GM19035 (cell line): ENCODE measurements around the gene PCBD2.
"Not testable (repeated sequence)": the region's sequence is repeated elsewhere in the genome, so short reads cannot be mapped to it uniquely, and the experiment has no call there.

Experiments used
- ATAC-seq: cut with Tn5 transposase; IDR thresholded peaks from one replicate; pipeline ENCODE4 v1.9.1; 2021; ENCODE audit not compliant: unreplicated experiment

The PCBD2 gene

GRCh38 chr5:134998068-134998467 is 93.1 kb downstream of the PCBD2 start:
- not testable (repeated sequence) for ATAC-seq

DNA sequence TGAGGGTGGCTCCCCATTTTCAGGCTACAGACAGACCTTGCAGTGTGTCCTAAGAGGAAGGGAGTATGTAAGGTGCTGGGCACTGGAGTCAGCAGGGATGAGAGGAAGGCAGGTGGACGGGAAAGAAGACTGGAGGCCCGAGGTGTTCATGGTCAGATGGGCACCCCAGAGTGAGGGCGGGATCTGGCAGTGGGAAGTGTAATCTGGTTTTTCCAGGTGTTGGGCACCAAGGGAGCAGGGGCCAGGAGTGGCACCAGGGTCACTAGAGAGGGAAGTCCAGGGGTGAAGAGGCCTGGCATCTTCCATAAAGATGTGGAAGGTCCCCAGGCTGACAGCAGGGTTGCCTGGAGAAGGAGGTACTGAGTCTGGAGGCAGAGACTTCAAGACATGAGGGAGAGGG is 99.4 kb downstream of the PCBD2 start:
- no peak for ATAC-seq

DNA sequence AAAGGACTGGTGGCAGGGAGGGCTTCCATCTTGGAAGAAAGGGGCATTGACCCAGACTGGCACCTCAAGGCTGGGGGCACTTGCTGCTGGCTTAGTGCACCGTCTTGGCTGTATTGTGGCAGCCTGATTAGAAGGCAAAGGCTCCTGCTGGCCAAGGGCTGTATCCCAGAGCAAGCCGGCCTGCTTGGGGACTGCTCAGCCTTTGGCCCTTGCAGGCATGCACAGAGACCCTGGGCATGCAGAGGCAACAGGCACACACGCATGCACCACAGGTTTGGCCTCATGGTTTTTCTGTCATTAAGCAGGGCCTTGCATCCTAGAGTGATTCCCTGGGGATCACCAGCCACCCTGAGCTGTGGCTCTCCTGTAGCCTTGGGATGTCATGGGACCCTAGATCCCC is 100.1 kb downstream of the PCBD2 start:
- ATAC-seq = no peak

- no peak for ATAC-seq
Measured at GRCh38 chr5:135007305-135007704, 102.4 kb downstream of the PCBD2 start.

DNA sequence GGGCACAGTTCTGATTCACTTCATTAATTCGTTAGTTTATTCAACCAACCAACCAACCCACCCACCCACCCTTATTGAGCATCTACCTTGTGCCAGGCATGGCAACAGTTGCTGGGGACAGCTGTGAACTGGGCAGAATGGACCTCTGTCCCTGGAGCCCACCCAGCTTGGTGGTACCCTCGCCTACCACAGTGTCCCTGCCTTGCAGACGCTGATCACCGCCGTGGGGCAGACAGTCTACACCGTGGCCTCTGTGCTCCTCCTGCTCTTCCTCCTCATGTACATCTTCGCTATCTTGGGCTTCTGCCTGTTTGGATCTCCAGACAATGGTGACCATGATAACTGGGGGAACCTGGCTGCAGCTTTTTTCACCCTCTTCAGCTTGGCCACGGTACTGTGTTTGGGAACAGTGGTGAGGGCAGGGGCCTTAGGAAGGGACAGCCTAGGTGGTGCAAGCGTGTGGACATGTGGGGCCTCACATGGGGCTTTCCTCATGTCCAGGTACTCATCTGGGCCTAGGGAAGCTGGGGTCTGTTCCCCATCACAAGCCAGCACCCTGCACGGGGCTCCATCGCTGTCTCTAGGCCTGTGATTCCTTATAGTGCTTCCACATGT is 102.9 kb downstream of the PCBD2 start:
- no peak for ATAC-seq

DNA sequence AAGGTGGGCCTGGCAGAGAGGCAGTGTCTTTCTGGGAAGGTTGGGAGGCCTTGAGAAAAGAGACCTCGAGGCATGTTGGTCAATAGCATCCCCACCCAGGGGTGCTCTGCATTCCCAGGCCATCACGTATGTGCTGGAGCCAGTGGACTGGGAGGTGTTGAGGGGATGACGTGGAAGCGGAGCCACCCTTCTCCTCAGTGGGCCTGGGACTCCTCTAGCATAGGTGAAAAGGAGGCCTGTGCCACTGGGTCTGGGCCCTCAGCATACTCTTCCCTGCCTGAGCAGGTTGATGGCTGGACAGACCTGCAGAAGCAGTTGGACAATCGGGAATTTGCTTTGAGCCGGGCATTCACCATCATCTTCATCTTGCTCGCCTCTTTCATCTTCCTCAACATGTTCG is 103.6 kb downstream of the PCBD2 start:
- ATAC-seq = no peak

DNA sequence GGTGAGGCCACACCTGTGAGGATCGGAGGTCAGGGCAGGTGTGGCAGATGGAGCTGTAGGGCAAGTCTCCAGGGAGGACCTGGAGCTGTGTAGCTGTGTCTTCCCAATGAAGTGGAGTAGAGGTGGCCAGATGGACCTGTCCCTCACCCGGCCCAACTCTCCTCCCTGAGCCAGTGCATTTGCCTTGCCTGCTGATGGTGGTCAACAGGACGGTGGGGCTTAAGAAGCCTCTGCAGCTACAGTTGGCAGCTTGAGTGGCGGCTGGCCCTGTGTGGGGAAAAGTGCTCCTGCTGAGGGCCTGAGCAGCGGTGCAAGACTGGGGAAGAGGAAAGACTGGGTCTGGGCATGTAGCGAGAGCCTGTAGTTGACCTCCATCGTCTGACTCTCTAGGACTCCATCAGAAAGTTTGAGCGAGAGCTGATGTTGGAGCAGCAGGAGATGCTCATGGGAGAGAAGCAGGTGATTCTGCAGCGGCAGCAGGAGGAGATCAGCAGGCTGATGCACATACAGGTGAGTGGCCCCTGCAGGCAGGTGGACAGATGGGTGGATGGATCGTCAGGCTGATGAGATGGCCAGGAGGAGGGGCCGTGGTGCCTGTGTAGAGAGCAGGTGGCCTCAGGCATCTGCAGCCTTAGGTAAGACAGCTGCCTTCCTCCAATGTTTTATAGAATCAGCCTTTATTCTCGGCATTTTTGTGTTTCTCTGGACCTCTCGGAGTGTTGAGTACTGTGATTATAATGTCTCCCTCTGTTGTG is 104.2 kb downstream of the PCBD2 start:
- ATAC-seq = no peak

- no peak for ATAC-seq
Measured at GRCh38 chr5:135009736-135010501, 105.0 kb downstream of the PCBD2 start.

GRCh38 chr5:135010502-135011354 is 105.8 kb downstream of the PCBD2 start:
- no peak for ATAC-seq

DNA sequence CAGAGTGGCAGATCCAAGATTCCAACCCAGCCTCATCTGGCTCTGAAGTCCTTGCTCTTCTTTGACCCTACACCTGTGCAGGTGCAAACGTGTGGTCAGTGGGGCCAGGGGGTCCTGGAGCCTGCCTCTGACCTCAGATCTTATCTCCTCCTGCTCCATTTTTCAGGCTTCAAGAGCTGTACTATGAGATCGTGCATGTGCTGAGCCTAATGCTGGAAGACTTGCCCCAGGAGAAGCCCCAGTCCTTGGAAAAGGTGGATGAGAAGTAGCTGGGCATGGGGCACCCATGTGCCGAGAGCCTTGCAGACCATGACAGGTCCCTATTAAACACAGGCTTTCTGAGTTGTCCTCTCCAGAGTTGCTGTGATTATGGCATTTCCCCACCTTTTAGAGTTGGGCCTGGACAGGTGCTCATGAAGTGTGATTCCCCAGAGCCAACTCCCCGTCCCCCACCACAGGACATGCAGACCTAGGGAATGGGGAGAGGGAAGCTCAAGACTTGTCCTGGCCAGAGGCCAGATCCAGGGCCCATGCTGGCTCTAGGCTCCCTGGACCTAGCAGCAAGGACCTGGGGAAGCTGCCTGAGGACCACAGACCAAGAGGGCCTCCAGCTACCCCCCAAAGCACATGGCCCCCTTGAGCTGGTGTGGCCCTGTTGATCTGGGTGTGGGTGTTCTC is 106.6 kb downstream of the PCBD2 start:
- ATAC-seq = no peak

- no peak for ATAC-seq
Measured at GRCh38 chr5:135012033-135012588, 107.2 kb downstream of the PCBD2 start.
